Upper lobe of left lung (tissue), 4 donors: ENCODE results near the gene JARID2.

Experiments used
- POLR2A ChIP-seq, 4 donors: fragments of 450-650 bp; IDR thresholded peaks; one replicate each; pipeline ENCODE4 v1.5.1; 2016 to 2017; ENCODE audit warnings: antibody characterized with exemption in 4 of 4, mild to moderate bottlenecking in 2 of 4
- TF ChIP-seq, protein P1 (sequence below), 6 experiments: fragments of 450-650 bp in 4 of 6; fragments of 200-600 bp in 2 of 6; sonication (generic) in 2 of 6; IDR thresholded peaks; one replicate each; pipeline ENCODE4 v1.5.1; 2016 to 2019; ENCODE audit warnings: antibody characterized with exemption in 6 of 6

GRCh38 chr6:15375018-15375417 is 129.1 kb downstream of the JARID2 start:
- no peak for TF ChIP-seq POLR2A (IDR thresholded peaks at IDR 0.05)
- TF ChIP-seq, protein P1, sequence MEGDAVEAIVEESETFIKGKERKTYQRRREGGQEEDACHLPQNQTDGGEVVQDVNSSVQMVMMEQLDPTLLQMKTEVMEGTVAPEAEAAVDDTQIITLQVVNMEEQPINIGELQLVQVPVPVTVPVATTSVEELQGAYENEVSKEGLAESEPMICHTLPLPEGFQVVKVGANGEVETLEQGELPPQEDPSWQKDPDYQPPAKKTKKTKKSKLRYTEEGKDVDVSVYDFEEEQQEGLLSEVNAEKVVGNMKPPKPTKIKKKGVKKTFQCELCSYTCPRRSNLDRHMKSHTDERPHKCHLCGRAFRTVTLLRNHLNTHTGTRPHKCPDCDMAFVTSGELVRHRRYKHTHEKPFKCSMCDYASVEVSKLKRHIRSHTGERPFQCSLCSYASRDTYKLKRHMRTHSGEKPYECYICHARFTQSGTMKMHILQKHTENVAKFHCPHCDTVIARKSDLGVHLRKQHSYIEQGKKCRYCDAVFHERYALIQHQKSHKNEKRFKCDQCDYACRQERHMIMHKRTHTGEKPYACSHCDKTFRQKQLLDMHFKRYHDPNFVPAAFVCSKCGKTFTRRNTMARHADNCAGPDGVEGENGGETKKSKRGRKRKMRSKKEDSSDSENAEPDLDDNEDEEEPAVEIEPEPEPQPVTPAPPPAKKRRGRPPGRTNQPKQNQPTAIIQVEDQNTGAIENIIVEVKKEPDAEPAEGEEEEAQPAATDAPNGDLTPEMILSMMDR (IDR thresholded peaks at IDR 0.05): no peak
